ENCODE results near the gene FGFBP3.

DNA sequence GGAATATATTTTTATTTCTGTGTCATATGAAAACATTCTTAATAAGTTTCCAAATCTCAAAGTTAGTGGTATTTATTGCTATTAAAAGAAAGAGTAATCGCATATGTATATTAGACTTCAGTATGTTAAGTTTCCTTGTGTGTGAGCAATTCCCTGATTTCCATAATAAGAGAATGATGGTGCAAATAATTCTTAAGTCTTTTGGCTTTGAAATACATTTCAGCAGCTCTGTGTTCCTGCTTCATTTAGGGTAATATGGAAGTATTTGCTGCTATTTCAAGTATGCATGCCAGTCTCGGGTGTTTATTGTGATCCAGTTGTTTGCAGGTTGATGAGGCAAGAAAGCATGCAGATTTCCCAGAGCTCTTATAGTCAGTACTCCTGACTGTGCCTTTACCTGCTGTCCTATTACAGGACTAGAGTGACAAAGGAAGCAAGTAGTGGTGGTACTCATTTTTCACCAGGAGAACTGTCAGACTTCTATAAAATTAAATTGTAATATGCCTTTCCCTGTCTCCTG lies 43.7 kb downstream of the FGFBP3 start:
- TF ChIP-seq CTCF (IDR thresholded peaks at IDR 0.05; ENCODE audit: low read length) (no peak), EZH2 (IDR thresholded peaks at IDR 0.05; ENCODE audit: borderline replicate concordance, low read length) (no peak)

Data from OCI-LY1 (cell line).